ENCODE results near the gene CD99L2.
"Not testable (repeated sequence)": the region's sequence is repeated elsewhere in the genome, so short reads cannot be mapped to it uniquely, and the experiment has no call there.

CD99L2 gene

DNA sequence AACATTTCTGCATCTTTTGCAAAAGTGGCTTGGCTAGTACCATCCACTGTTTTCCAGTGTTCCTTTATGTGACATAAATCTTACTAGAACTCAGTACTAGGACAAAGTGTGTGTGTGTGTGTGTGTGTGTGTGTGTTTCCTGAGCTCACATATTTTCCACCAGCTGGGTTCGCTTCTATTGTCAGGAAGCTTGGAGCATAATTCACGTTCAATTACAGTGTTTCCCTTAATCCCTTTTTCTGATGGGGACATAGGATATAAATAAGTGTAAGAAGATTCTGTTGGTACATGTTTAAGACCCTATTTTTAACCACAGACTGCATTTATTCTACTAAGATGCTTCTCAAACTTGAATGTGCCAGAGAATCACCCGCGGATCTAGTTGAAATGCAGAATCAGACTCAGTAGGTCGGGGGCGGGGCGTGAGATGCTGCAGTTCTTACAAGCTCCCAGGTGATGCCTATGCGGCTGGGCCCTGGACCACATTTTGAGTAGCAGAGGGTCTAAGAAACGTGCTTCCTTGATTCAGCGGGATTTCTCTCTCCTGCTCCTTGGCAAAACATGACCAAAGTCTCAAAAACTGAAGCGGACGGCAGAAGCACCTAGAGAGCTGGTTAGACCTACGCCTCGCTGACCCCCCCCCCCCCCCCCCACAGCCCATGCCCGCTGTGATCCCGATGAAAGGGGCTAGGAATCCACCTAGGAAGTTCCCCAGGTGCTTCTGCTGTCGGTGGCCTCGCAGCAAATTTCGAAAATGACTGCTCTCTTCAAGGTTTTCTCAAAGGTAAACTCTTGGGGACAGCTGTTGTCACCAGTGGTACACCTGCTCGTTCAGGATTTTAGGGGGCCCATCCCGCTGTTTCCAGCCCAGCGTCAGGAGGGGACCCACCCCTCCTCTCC lies 797 bp downstream of the CD99L2 start:
- DNase-seq (ENCODE audit: low read depth in 2 of 2), result peak; percentile 30 to 47

DNA sequence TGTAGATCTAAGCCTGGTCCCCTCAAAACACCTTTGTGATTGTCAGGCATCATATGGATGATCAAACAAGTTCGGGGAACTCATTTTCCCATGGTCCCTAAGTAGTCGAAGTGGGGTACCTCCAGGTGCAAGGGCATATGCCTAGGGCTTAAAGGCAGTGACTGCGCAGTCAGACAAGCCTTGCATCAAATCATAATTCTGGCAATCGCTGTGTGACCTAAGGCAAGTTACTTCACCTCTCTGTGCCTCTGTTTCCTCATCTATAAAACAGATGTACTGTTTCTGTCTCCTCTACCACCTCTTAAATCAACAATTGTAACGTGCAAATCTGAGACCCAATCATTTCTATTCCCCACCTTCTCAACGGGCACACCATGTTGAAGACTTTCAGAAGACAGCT lies 1.8 kb downstream of the CD99L2 start:
- no peak for DNase-seq (ENCODE audit: low read depth in 2 of 2)

DNA sequence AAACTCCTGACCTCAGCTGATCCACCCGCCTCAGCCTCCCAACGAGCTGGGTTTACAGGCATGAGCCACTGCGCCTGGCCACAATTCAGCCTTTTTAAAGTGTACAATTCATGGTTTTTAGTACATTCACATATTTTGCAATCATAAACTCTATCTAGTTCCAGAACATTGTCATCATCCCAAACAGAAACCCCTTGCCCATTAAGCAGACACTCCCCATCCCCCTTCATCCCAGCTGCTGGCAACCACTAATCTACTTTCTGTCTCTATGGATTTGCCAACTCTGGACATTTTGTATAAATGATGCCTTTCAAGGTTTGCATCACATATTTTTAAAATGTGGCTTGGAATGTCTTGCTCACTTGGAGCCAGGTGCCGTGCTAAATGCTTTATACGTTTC lies 4.5 kb downstream of the CD99L2 start:
- no peak for DNase-seq (ENCODE audit: low read depth in 2 of 2)

DNA sequence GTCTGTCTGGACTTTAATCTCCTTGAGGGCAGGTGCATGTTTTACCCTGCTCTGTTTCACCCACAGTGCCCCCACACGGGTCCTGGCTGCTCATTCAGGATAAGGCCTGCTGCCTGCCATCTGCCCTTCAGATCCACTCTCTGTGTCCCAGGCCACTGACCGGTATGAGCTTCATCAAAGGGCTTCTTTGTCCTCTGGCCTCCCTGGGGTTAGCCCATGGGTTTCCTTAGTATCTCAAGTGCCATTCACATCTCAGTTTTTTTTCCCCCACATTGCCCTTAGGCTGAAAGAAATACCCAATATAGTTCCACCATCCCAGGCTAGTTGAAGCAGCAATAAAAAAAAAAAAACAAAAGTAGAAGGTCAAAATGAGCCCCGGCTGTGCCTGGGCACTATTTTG lies 9.3 kb downstream of the CD99L2 start:
- no peak for DNase-seq (ENCODE audit: low read depth in 2 of 2)

DNA sequence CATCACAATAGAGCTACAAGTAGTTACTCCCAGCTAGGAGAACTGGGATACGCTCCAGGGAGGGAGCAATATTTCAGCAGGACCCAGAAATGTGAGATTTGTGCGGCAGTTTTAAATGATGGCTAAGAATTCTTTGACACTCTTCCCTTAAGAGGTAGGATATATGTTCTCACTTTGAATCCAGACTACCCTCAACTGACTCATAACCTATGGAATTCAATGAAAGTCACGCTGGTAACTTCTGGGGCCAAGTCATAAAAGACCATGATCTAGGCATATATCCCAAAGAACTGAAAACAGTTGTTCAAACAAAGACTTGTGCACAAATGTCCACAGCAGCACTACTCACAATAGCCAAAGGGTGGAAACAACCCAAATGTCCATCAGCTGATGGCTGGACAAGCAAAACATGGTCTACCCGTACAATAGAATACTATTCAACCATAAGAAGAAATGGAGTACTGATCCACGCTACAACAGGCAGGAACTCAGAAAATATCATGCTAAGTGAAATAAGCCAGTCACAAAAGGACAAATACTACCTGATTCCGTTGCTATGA lies 10.5 kb downstream of the CD99L2 start:
- no peak for DNase-seq (ENCODE audit: low read depth in 2 of 2)

DNA sequence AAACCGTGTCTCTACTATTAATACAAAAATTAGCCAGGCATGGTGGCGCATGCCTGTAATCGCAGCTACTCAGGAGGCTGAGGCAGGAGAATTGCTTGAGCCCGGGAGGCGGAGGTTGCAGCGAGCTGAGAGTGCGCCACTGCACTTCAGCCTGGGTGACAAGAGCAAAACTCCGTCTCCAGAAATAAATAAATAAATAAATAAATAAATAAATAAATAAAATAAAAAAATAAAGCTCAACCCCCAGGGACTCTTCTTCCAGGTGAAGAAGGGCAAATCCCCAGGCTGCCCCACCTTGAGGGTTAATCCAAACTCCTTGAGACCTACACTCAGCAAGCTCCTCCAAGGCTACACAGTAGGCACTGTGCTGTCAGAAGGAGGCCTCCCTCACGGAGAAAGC lies 11.2 kb downstream of the CD99L2 start:
- DNase-seq (ENCODE audit: low read depth in 2 of 2), result not testable (repeated sequence)

DNA sequence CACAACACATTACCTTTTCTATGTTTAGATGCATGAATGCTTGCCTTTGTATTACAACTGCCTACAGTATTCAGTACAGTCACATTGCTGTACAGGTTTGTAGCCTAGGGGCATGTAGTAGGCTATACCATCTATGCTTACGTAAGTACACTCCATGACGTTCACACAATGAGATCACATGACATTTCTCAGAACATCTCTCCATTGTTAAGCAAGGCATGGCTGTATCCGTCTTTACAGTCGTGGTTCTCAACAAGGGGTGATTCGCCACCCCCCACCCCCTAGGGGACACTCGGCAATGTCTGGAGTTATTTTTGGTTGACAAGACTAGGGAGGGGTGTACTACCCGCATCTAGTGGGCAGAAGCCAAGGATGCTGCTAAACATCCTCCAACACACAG lies 12.1 kb downstream of the CD99L2 start:
- DNase-seq (ENCODE audit: low read depth in 2 of 2), result no peak

DNA sequence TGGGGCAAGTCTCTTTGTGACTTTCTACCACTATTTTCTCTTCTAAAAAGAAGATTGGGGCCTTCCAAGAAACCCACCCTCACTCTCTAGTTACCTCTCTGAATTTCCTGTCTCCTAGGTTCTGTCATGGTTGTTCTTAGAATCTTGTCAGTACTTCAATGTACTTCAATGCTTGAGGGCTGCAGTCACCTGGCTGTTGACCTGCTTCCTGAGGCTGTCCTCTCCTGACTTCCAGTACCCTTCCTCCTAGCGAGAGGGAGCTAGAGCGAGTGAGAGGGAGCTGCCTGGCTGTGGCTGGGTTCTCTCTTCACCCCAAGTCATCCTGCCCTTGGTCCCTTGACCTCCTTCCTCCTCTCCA lies 17.7 kb downstream of the CD99L2 start:
- no peak for DNase-seq (ENCODE audit: low read depth in 2 of 2)

DNA sequence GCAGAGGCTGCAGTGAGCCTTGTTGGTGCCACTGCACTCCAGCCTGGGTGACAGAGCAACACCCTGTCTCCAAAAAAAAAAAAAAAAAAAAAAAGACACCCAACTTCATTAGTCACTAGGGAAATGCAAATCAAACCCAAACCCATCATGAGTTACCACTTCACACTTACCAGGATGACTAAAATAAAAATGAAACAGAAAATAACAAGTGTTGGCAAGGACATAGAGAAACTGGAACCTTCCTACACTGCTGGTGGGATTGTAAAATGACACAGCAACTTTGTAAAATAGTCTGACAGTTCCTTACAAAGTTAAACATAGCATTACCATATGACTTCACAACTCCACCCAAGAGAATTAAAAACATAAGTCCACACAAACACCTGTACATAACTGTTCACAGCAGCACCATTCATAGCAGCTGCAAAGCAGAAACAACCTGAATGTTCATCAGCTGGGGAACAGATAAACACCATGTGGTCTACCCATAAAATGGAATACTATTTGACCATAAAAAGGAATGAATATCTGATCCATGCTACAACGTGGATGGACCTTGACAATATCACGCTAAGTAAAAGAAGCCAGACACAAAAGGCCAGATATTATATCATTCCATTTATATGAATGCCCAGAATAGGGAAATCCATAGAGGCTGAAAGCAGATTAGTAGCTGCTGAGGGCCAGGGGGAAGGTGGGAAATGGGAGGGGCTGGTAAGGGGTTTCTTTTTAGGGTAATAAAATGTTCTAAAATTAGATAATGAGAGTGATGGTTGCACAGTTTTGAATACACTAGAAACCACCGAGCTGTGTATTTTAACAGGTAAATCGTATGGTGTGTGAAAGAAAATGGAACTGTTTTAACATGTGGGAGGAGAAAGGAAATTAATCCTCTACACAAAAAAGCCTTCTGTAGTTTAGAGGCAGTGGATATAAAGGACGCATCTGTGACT lies 18.3 kb downstream of the CD99L2 start:
- no peak for DNase-seq (ENCODE audit: low read depth in 2 of 2)

DNA sequence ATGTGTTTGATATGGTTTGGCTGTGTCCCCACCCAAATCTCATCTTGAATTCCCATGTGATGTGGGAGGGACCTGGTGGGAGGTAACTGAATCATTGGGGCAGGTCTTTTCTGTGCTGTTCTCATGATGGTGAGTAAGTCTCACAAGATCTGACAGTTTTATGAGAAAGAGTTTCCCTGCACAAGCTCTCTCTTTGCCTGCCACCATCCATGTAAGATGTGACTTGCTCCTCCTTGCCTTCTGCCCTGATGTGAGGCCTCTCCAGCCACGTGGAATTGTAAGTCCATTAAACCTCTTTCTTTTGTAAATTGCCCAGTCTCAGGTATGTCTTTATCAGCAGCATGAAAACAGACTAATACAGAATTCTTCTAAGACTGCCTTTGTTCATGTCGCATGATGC lies 22.8 kb downstream of the CD99L2 start:
- not testable (repeated sequence) for DNase-seq (ENCODE audit: low read depth in 2 of 2)

DNA sequence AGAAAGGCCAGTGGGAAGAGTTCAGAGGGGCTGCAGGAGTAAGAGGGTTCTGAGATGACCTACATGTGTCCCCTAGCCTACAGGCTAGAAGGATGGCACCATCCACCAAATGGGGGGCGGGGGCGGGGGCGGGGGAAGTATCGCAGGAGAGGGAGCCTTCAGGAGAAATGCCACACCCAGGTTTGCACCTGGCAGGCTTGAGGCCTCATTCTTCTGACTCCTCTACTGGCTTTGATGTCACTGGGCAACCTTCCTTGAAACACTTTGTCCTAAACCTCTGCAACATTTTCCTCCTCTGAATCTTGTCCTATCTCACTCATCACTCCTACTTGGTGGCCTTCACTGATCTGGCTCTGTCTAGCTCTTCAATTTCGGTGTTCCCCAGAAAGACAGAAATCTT lies 24.0 kb downstream of the CD99L2 start:
- no peak for DNase-seq (ENCODE audit: low read depth in 2 of 2)

DNA sequence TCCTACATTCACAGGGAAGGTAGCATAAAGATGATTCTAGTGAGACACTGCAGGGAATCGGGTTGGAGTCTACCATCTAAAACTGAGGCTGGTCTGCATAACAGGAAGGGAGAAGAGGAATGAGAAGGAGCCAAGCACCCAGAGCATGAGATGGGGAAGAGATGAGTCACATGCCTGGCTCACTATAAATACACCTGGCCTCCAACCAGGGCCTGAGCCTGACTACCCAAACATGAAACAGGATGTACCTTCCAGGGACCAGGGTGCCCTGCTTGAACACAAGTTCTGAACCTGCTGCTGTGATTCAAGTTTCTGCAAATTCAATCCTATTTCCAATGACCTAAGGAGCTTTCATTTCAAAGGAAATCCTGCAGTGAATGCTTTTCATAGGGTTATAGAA lies 24.9 kb downstream of the CD99L2 start:
- DNase-seq (ENCODE audit: low read depth in 2 of 2), result no peak

DNA sequence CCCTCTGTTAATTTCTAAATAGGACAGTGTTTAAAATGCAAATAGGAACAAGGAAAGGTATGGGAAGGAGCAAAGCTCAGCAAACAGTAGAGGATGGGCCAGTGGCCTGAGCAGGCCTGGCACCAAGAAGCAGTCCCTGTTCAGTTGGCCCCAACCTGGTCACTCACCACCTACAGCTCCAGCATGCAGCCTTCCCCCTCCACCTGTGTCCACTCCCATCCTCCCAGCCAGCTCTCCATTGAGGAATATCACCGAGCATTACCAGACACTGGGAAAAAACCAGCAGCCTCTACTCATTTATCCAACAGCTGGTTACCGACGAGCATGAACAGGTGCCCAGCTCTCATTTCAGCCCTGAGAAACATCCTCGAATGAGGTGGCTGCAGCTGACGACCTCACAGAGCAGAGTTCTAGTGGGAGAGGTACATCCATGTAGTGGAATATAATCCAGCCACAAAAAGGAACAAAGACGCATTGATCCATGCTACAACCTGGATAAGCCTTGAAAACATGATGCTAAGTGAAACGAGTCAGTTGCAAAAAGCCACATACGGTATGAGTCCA lies 25.6 kb downstream of the CD99L2 start:
- DNase-seq (ENCODE audit: low read depth in 2 of 2), result no peak

DNA sequence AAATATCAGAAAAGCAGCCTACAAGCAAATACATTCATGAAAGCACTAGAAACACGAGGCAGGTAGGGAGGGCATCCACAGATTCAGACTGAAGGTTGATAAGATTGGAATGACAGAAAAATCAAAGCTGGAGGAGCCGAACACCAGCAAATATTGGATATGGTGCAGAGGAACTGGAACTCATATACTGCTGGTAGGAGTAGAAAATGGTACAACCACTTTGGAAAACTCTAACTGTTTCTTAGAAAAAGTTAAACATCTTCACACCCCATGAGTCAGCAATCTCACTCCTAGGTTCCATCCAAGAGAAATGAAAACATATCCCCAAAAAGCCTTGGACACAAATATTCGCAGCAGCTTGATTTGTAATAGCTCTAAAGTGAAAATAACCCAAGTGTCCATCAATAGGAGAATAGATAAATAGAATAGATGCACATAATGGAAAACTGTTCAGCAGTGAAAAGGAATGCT lies 27.1 kb downstream of the CD99L2 start:
- DNase-seq (ENCODE audit: low read depth in 2 of 2), result no peak

DNA sequence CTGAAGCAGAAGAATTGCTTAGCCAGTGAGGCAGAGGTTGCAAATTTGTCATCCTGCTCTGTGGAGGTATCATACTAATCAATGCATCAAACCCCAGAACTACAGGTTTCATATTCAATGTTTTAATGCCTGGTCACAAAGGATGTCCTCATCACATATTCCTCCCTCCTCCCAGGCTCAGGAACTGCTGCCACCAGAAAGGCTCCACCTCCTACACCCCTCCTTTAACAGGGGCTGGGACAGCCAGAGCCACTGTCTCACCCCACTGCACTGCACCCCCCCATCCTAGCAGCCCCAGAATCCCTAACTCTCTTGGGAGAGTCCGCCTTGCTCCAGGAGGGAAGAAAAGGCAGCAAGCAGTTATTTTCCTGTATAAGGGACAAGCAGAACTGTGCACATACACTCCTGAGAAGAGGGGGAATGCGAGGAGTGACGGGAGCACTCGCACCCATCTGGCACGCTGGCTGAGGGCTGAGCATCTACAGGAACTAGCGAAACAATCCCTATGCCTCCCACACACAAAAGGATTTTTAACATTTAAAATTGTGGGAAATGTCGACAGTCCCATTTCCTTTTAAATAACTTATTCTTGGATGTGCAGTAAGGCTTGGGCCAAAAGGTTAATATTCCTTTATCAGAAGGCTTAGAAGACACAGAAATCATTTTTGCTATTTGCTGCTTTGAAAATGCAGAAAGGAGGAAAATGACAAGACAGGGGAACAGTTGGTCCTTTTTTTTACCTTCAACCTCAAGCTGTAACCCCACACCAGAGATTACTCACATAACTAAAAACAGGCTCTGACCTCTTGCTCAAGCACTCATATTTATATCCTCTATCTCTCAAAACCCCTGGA lies 27.8 kb downstream of the CD99L2 start:
- no peak for DNase-seq (ENCODE audit: low read depth in 2 of 2)

DNA sequence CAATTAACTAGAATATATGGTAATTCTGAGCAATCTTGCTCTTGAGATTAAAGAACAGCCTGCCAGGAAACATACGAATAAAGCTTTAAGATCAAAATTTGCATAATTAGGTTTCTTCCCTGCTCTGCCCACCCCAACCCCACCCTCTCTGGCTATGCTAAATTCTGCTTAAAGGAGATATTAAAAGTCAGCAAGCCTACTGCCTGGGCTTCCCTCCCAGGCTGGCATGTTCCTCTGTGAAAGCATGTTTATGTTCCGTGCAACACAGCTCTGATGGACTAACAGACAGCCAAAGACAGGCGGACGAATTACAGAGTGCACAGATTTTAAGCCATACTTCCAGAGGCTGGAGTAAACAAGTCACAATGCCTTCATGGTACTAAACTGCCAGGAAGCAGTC lies 28.4 kb downstream of the CD99L2 start:
- no peak for DNase-seq (ENCODE audit: low read depth in 2 of 2)

DNA sequence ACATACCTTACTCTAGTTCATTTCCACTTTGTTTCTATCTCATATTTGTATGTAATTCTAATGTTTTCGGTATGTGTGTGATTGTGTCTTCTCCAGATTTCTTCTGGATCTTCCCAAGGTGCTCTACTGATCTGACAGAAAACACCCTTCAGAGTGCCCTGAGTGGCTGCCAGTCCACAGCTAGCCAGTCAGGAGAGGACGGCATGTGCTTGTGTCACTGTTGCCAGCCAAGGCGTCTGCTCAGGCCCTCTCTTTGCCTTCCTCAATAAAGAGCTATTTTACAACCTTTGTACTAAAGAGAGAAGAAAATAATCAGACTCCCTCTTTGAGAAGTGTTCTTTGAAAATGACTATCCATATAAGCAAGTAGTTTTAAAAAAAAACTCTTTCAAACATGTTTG lies 29.0 kb downstream of the CD99L2 start:
- DNase-seq (ENCODE audit: low read depth in 2 of 2), result no peak

DNA sequence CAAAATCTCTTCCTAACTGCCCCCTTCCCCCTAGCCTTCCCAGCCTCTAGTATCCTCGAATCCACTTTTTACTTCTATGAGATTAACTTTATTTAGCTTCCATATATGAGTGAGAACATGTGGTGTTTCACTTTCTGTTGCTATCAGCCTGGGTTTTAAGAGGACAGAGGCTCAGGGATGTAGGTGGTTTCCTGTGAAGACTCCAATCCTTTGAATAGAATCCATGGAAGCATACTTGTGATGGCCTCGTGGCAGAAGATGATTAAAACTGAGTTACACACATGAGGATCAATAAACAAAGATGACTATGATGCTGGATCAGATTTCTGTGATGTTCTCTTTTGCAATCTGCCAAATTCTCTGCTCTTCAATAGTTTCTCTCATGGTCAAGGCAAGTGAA lies 29.8 kb downstream of the CD99L2 start:
- no peak for DNase-seq (ENCODE audit: low read depth in 2 of 2)

DNA sequence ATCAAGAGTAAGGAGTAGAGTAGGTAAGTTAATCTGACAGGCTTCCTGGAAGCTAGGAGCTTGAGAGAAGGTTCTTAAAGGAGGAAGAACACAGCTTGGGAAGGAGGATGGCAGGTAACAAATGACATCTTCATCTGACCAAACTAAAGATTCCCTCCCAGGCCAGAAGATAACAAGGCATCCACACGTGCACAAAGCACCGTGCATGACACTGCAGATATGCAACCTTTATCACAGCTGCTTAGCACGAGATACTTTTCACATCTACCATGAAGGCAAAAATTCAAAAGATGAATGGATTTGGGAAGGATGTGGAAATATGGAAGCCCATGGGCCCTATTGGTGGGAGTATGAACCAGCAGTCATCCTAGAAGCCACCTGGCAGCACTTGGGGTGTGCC lies 34.3 kb downstream of the CD99L2 start:
- DNase-seq (ENCODE audit: low read depth in 2 of 2), result no peak

DNA sequence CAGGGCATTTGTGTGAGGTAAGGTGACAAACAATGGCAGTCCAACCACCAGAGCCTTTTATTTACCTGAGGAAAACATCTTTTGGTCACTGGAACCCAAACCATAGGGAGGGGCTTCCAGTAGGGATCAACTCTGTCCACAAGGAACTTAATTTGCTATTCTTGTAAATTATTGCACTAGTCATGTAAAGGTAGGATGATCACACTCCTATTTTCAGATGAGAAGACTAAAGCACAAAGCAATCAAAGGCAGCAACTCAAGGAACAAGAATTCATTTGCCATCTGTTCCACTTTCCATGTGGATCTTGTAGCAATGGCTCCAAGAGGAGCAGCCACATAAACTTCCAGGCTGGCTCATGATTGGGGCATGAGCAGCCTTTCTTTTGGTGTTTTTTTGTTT lies 35.3 kb downstream of the CD99L2 start:
- no peak for DNase-seq (ENCODE audit: low read depth in 2 of 2)

DNA sequence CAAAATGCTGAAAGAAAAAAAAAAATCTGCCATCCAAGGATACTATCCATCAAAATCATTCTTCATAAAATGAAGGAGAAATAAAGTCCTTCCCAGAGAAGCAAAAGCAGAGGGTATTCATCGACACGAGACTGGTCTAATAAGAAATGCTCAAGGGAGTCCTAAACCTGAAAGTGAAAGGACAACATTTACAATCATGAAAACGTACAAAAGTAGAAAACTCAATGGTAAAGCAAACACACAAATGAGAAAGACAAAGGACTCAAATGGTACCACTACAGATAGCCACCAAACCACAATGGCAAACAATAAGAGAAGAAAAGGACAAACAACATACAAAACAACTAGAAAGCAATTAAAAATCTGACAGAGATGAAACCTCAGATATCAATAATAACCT lies 41.0 kb downstream of the CD99L2 start:
- DNase-seq (ENCODE audit: low read depth in 2 of 2), result no peak
